Coronary artery (tissue), 2 donors: ENCODE data around the gene STRN.
"Not testable (repeated sequence)": the region's sequence is repeated elsewhere in the genome, so short reads cannot be mapped to it uniquely, and the experiment has no call there.

Experiments
- DNase-seq: peaks from one replicate; pipeline ENCODE4 v3.0.0-alpha.2; 2017; ENCODE audit warnings: low spot score
- H3K27ac ChIP-seq, 2 donors: fragments of 200-600 bp; sonication (generic); one replicate each; pipeline ENCODE4 v1.5.1; 2016 to 2019
- H3K4me3 ChIP-seq: fragments of 200-600 bp; sonication (generic); 2 replicates; pipeline ENCODE4 v1.5.1; 2016; ENCODE audit warnings: mild to moderate bottlenecking, moderate library complexity
- CTCF ChIP-seq: fragments of 200-600 bp; sonication (generic); IDR thresholded peaks from one replicate; pipeline ENCODE4 v1.5.1; 2019; ENCODE audit warnings: antibody characterized with exemption

STRN gene

GRCh38 chr2:36966370-36967235 lies at the start of gene STRN:
TSS of gene STRN (minus strand) at chr2:36966536. CDS start at chr2:36966463, 73 bp downstream.
- H3K27ac ChIP-seq, result peak within 1 kb of the TSS; percentile 87
- peak within 1 kb of the TSS; percentile 84 for H3K4me3 ChIP-seq
- TF ChIP-seq CTCF, result no peak
- DNase-seq, result peak; percentile 97

GRCh38 chr2:37013315-37013641 lies 46.9 kb upstream of the STRN start:
- H3K4me3 ChIP-seq, result no peak overlapping the region
- no peak for TF ChIP-seq CTCF
- H3K27ac ChIP-seq, result no peak overlapping the region
- DNase-seq, result no peak

GRCh38 chr2:37011130-37011529 lies 44.8 kb upstream of the STRN start:
- no peak for TF ChIP-seq CTCF
- no peak overlapping the region for H3K4me3 ChIP-seq
- DNase-seq, result no peak
- H3K27ac ChIP-seq, result no peak overlapping the region

GRCh38 chr2:37005118-37005868 lies 39.0 kb upstream of the STRN start:
- Histone ChIP-seq H3K27ac (no peak overlapping the region), H3K4me3 (no peak overlapping the region)
- DNase-seq, result no peak
- TF ChIP-seq CTCF, result peak; percentile 15

GRCh38 chr2:37000988-37001556 lies 34.7 kb upstream of the STRN start:
- DNase-seq, result no peak
- H3K4me3 ChIP-seq, result no peak overlapping the region
- no peak overlapping the region for H3K27ac ChIP-seq
- TF ChIP-seq CTCF, result no peak

GRCh38 chr2:37000318-37000717 lies 34.0 kb upstream of the STRN start:
- no peak for TF ChIP-seq CTCF
- Histone ChIP-seq H3K27ac (no peak overlapping the region), H3K4me3 (no peak overlapping the region)
- no peak for DNase-seq

GRCh38 chr2:36999416-36999815 lies 33.1 kb upstream of the STRN start:
- H3K4me3 ChIP-seq, H3K27ac ChIP-seq: not testable (repeated sequence)

More at GRCh38 chr2:36999416-36999815, 33.1 kb upstream of the STRN start:
- DNase-seq, result not testable (repeated sequence)
